ENCODE measurements around the gene TMEM255B.
"Not testable (repeated sequence)": the region's sequence is repeated elsewhere in the genome, so short reads cannot be mapped to it uniquely, and the experiment has no call there.

Gene TMEM255B

DNA sequence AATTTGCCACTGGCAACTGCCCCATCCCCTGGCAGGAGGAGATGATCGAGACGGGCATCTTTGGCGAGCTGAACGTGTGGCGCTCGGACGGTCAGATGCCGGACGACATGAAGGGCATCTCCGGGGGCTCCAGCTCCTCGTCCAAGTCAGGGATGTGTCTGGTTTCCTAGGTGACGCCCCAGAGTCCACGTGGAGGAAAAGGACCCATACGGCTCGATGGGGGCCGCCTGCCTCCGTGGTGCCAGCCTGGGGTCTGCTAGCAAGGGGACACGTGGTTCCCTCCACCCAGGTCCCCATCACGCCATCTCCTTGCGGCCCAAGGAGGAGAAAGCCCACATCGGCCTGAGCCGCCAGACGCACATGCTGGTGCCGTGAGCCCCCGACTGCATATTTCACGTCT is 23.8 kb upstream of the TMEM255B start:
- no peak for DNase-seq

GRCh38 chr13:113735750-113736149 is 23.3 kb upstream of the TMEM255B start:
- DNase-seq: no peak

DNA sequence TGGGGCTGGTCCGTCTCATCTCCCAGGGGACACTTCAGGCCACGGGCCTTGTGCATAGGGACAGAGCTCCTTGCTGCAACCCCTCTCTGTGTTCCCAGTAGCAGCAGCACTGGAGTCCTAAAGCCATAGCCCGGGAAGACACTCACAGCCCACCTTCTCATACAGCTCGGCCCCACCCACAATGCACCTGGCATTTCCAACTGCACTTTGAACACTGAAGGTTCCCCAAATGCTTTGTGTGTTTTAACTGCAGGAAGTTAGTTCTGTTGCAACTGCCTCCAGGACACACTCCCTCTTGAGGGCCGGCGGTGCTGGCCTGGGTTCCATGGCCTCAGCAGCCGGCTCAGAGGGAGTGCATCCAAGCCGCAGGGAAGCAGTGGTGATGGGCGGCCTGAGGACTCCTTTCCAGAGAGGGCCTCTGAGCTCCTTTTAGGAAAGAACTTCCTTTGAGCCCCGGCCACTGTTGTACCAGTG is 22.7 kb upstream of the TMEM255B start:
- DNase-seq: no peak

GRCh38 chr13:113737803-113738202 is 21.2 kb upstream of the TMEM255B start:
- no peak for DNase-seq

- DNase-seq: no peak
Observed at GRCh38 chr13:113739527-113740285, 19.3 kb upstream of the TMEM255B start.

DNA sequence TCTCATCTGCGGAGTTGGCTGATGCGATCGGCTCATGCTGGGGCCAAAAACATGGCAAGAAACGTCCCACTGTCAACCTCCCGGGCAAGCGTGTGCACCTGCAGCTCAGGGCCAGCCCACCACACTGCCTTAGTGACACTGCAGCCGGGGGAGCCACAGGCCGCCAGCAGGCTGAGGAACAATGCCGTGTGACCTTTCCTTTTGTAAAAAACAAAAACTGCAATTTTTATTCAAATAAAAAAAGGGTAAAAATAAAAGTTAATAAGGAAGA is 18.8 kb upstream of the TMEM255B start:
- no peak for DNase-seq

- no peak for DNase-seq
Observed at GRCh38 chr13:113740661-113741060, 18.4 kb upstream of the TMEM255B start.

DNA sequence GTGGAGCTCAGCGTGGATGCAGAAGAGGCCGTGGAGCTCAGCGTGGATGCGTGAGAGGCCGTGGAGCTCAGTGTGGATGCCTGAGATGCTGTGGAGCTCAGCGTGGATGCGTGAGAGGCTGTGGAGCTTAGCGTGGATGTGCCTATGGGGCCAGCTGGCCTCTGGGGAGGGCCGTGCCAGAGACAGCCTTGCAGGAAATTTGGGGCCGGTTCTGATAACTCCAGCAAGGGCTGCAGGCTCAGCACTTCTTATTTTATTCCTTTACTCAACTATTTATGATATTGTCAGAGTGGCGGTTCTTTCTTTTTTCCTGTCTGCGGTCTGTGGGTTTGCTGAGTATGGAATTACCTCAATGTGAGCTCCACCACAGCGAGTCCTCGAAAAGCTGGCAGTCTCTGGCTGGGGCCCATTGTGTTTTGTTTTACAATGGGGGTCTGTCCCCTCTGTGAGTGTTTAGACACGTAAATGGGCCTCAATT is 17.8 kb upstream of the TMEM255B start:
- no peak for DNase-seq

GRCh38 chr13:113742000-113742441 is 17.0 kb upstream of the TMEM255B start:
- no peak for DNase-seq

- no peak for DNase-seq
Observed at GRCh38 chr13:113742445-113743120, 16.4 kb upstream of the TMEM255B start.

GRCh38 chr13:113743366-113744195 is 15.4 kb upstream of the TMEM255B start:
- no peak for DNase-seq

DNA sequence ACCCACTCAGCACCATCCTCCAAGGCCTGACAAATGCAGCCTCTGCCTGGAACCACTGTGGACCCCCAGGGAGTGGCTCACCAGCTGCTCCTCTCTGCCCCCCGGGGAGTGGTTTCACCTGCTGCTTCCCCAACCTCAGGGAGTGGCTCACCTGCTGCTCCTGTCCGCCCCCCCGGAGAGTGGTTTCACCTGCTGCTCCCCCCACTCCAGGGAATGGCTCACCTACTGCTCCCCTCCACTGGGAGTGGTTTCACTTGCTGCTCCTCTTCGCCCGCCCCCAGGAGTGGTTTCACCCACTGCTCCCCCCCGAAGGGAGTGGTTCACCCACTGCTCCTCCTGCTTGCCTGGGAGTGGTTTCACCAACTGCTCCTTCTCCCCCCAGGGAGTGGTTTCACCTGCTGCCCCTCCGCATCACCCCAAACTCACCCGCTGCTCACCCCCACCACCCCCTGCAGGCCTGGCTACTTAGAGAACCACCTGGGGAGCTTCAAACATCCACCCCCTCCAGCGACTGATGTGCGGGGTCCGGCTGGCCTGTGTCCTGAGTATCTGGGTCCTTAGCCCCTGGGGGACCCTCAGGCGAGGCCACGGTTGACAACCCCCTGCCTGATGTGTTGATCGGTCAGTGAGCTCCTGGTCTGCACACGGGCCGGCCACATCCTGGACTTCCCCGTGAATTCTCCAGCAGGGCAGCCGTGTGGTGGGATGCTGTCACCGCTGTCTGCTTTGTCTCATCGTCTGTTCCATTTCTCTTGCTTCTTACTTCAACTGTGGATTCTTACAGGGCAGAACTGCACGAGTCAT is 14.6 kb upstream of the TMEM255B start:
- DNase-seq: no peak

GRCh38 chr13:113745059-113745458 is 14.0 kb upstream of the TMEM255B start:
- no peak for DNase-seq

DNA sequence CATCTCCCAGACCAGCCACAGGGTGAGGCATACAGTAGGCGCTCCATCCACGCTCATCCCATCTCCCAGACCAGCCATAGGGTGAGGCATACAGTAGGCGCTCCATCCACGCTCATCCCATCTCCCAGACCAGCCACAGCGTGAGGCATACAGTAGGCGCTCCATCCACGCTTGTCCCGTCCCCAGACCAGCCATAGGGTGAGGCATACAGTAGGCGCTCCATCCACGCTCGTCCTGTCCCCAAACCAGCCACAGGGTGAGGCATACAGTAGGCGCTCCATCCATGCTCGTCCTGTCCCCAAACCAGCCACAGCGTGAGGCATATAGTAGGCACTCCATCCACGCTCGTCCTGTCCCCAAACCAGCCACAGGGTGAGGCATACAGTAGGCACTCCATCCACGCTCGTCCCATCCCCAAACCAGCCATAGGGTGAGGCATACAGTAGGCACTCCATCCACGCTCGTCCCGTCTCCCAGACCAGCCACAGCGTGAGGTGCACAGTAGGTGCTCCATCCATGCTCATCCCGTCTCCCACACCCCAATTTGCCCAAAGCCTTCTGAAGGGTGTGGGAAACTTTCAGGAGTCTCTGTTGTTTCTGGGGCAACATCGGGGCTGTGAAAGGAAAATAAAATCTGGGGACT is 13.4 kb upstream of the TMEM255B start:
- not testable (repeated sequence) for DNase-seq

DNA sequence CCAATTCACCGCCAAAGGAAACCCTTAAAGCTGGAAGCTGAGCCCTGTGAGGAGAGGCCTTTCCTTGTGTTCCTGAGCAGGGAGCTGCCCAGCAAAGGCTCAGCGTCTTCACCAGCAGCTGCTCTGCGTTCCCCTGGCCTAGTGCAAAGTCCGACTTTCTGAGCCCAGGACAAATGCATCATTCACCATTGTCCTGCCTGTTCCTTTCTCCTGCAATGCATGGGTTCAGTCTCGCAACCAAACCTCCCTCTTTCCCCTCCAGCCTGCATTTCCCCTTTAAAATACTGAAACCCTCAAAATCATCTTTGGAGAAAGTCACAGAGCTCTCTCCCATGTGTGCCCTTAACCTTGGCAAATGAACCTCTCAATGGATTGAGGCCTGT is 12.9 kb upstream of the TMEM255B start:
- no peak for DNase-seq

GRCh38 chr13:113746671-113747070 is 12.4 kb upstream of the TMEM255B start:
- no peak for DNase-seq

- no peak for DNase-seq
Observed at GRCh38 chr13:113747291-113747833, 11.7 kb upstream of the TMEM255B start.

GRCh38 chr13:113748101-113748861 is 10.7 kb upstream of the TMEM255B start:
- DNase-seq: no peak

DNA sequence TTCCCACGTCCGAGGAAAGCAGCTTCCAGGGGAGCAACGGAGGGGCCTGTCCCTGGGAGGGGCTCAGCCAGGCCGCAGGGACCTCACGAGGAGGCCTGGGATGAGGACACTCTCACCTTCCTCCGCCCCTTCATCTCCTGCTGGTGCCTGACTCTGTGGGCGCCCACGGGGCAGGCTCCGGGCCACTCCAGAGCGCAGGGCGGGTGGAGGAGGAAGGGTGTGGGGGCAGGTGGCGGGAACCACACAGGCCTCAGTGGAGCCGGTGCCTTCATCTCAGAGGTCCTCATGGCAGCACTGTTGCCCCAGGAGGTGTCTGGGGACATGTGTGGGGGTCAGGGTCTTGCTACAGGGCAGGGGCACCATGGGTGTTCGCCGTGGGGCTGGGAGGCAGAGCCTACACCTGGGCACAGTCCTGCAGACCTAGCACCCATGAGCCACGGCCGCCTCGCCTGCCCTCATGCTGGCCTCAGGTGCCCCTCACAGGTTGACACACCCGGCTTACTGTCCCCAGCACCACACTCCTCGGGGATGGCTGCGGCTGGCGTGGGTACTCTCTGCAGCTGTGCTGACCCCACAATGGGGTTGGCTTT is 10.1 kb upstream of the TMEM255B start:
- no peak for DNase-seq

GRCh38 chr13:113749507-113749906 is 9.5 kb upstream of the TMEM255B start:
- no peak for DNase-seq

- DNase-seq: no peak
Observed at GRCh38 chr13:113749967-113750366, 9.1 kb upstream of the TMEM255B start.

Measured in activated CD8-positive, alpha-beta memory T cell treated with anti-CD3 and anti-CD28 coated beads, Interleukin-2, amount 50 U/mL, for 4 hours (primary cell).